ENCODE data around the gene BMP7. TPM values are rescaled to one million over a fixed set of nuclear protein-coding genes. Genes with fewer than 3 reads are reported as not detected.
A peak's percentile ranks its signal among the peaks of the same experiment; 100 is the strongest.

The BMP7 gene
- total and polyA plus RNA-seq, 9 of the 15 experiments (the other 6 are each of a cell fraction or from before 2014, with no cell fraction given) = 0.18 TPM; not detected in 8

DNA sequence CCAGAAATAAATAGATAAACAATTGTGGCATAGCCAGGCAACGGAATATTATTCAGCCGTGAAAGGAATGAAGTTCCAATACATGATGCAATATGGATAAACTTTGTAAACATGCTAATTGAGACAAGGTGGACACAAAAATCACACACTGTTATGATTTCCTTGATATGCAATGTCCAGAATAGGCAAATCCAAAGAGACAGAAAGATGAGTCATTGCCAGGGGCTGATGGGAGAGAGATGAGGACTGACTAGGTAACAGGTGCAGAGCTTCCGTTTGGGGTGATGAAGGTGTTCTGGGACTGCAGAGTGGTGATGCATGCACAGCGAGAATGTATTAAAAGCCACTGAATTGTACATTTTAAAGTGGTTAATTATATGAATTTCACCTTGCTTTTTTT is 32.0 kb upstream of the BMP7 start:
- ChIA-PET CTCF (ENCODE audit: low intra/inter-chr PET ratio) (no interaction called here), POLR2A (no interaction called here)
- H3K9me1 ChIP-seq (ENCODE audit: control insufficient read depth, insufficient read depth, low read length) = no peaks in the 10 kb centered on the region
- no peak overlapping the region for H3K27ac ChIP-seq (ENCODE audit: extremely low read depth, low read depth, low read length)
- no peaks in the 10 kb centered on the region for H3K9me3 ChIP-seq (replicated peaks; ENCODE audit: control insufficient read depth, insufficient read depth, low read depth, low read length)
- H3K4me1 ChIP-seq (replicated peaks in 1 of 2; ENCODE audit: control insufficient read depth in 2 of 2, insufficient read depth in 2 of 2, low read length in 2 of 2) = peaks cover 0 to 3% of the 10 kb centered on the region in 2 experiments; a peak in 1 of 5 replicates
- no peak overlapping the region for H3K9ac ChIP-seq (ENCODE audit: insufficient read depth in 1 of 2, low read depth in 2 of 2, low read length in 2 of 2)
- no peak for ATAC-seq
- TF ChIP-seq ZNF165 (CRISPR knock-in tag; IDR thresholded peaks at IDR 0.05; ENCODE audit: borderline replicate concordance) (no peak), TFAM (CRISPR knock-in tag; conservative IDR thresholded peaks at IDR 0.05) (no peak), ZNF780A (CRISPR knock-in tag; IDR thresholded peaks at IDR 0.05) (no peak), TAL1 (IDR thresholded peaks at IDR 0.05) (no peak), CEBPB (tag; IDR thresholded peaks at IDR 0.05) (0 out of 2 replicates have a peak, but pooled peaks have one; percentile 12), CEBPG (CRISPR knock-in tag; IDR thresholded peaks at IDR 0.05) (no peak), CEBPG (tag; conservative IDR thresholded peaks at IDR 0.05 in 1 of 2, IDR thresholded peaks at IDR 0.05 in 1 of 2) (peak in 1 of 2 experiments; percentile 48; a peak in 1 of 4 replicates), ZNF766 (CRISPR knock-in tag; conservative IDR thresholded peaks at IDR 0.05) (no peak)
- H3K27me3 ChIP-seq (ENCODE audit: control insufficient read depth in 2 of 2, insufficient read depth in 2 of 2, low read length in 2 of 2) = peaks cover 12 to 44% of the 10 kb centered on the region in 2 experiments
- in situ Hi-C loops (cut with MboI) = no loop called here
- H3K4me2 ChIP-seq (ENCODE audit: insufficient read depth, low read length) = no peak overlapping the region
- H4K20me1 ChIP-seq (replicated peaks; ENCODE audit: control insufficient read depth, insufficient read depth, low read length) = no peaks in the 10 kb centered on the region
- BruUV-seq (replicated peaks) = no TSS peak
- whole genome bisulfite sequencing (ENCODE audit: insufficient coverage, low coverage, missing lambda C conversion rate) = 1% methylated on average over 4 of the region's 4 CpGs
- no peak for DNase-seq (ENCODE audit: extremely low read depth in 1 of 4, low spot score in 3 of 4)
- H3K4me3 ChIP-seq = no peak overlapping the region
- H2AFZ ChIP-seq (ENCODE audit: low read depth, low read length) = no peak overlapping the region
- intact Hi-C loops (cut with micrococcal nuclease) = no loop called here
- H3K36me3 ChIP-seq (ENCODE audit: control insufficient read depth, insufficient read depth, low read length) = no peaks in the 10 kb centered on the region
- H3K79me2 ChIP-seq (ENCODE audit: control insufficient read depth, insufficient read depth, low read length) = no peaks in the 10 kb centered on the region
- no peak for FAIRE-seq

All from K562 (cell line).